Measurements from ENCODE around the gene DDX52. TPM values are rescaled to one million over a fixed set of nuclear protein-coding genes. Genes with fewer than 3 reads are reported as not detected.
"Not testable (repeated sequence)": the region's sequence is repeated elsewhere in the genome, so short reads cannot be mapped to it uniquely, and the experiment has no call there.

DDX52 gene
- total RNA-seq, 3 donors from 2014 or later (not counting 1 experiment from before 2014, with no cell fraction given): 39.1 to 47.5 (median 41.9) TPM

DNA sequence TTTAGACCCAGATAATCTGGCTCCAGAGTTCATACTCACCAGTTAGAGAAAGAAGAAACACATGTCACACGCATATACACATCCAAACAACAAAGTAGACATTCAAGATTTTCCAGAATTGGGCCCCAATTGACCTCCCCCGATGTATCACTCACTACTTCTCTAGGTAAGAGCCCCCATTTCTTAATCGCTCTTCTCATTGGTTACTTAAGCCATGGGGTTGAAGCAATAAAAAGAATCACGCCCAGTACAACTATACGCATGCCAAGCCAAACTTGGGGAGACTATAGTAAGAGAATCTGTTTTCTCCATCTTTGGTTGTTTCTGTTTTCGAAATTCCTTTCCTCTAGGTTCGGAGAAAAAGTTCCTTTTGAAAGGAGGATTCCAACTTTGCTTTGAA, 565 bp downstream of the DDX52 start:
- peak overlapping the region; percentile 75 for H3K27ac ChIP-seq (ENCODE audit: low read length)
- Mint-ChIP-seq H3K27ac (peak overlapping the region; percentile 89 to 90), H3K36me3 (peaks cover 7% of the 10 kb centered on the region), H3K27me3 (ENCODE audit: low read depth in 2 of 2) (peaks cover 17 to 23% of the 10 kb centered on the region in 2 donors), H3K9me3 (no peaks in the 10 kb centered on the region), H3K4me3 (peak overlapping the region; percentile 96), H3K4me1 (peaks cover 35% of the 10 kb centered on the region in 2 donors)
- DNase-seq (peak in 1 of 2 donors; percentile 34), ATAC-seq (no peak)
- peaks cover 11% of the 10 kb centered on the region for H3K36me3 ChIP-seq (ENCODE audit: control insufficient read depth, insufficient read depth, low read length)
- intact Hi-C loops (cut with micrococcal nuclease): loop anchor here (2.0 kb wide), 1 partner anchor 34 kb away; the partner anchor contains the start of gene SYNRG
- H3K4me3 ChIP-seq (ENCODE audit: low read length): peak overlapping the region; percentile 100
- H3K27me3 ChIP-seq (ENCODE audit: control insufficient read depth, insufficient read depth, low read length): peaks cover 4% of the 10 kb centered on the region
- no peaks in the 10 kb centered on the region for H3K9me3 ChIP-seq (ENCODE audit: control insufficient read depth, insufficient read depth, low read length)
- H3K4me1 ChIP-seq (ENCODE audit: control insufficient read depth, insufficient read depth, low read length): peaks cover 6% of the 10 kb centered on the region
- 1% methylated on average over 5 of the region's 7 CpGs for WGBS (ENCODE audit: insufficient coverage)
- no peak for TF ChIP-seq CTCF (IDR thresholded peaks at IDR 0.05)

DNA sequence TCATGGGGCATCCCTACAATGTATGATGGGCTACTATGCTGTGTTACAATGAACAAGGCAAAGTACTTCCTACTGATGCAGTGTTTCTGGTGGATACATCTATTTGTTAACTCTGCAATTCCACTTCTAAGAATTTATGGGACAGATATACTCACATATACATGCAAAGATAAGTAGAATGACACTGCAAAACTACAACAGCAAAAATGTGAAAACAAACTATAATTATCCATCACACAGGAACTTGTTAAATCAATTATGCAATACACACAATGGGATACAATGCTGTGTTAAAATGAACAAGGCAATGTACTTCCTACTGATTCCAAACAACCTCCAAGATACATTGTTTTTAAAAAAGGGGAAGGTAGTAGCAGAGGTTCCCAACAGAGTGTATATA, 3.2 kb downstream of the DDX52 start:
- TF ChIP-seq CTCF (IDR thresholded peaks at IDR 0.05): no peak
- H3K27ac ChIP-seq (ENCODE audit: low read length): no peak overlapping the region
- no peak overlapping the region for H3K4me3 ChIP-seq (ENCODE audit: low read length)
- H3K9me3 Mint-ChIP-seq: no peaks in the 10 kb centered on the region
- H3K36me3 ChIP-seq (ENCODE audit: control insufficient read depth, insufficient read depth, low read length): peaks cover 25% of the 10 kb centered on the region
- intact Hi-C loops (cut with micrococcal nuclease): no loop called here
- H3K27me3 ChIP-seq (ENCODE audit: control insufficient read depth, insufficient read depth, low read length): peaks cover 2% of the 10 kb centered on the region
- H3K36me3 Mint-ChIP-seq: peaks cover 17% of the 10 kb centered on the region
- H3K9me3 ChIP-seq (ENCODE audit: control insufficient read depth, insufficient read depth, low read length): no peaks in the 10 kb centered on the region
- H3K27ac Mint-ChIP-seq: no peak overlapping the region
- H3K27me3 Mint-ChIP-seq (ENCODE audit: low read depth in 2 of 2): peaks cover 7 to 9% of the 10 kb centered on the region in 2 donors
- no peak for ATAC-seq
- peaks cover 35% of the 10 kb centered on the region in 2 donors for H3K4me1 Mint-ChIP-seq
- H3K4me3 Mint-ChIP-seq: no peak overlapping the region
- no peak for DNase-seq
- H3K4me1 ChIP-seq (ENCODE audit: control insufficient read depth, insufficient read depth, low read length): peaks cover 6% of the 10 kb centered on the region

- ATAC-seq (no peak), DNase-seq (no peak)
- Mint-ChIP-seq H3K4me3 (no peak overlapping the region), H3K9me3 (no peaks in the 10 kb centered on the region), H3K4me1 (peaks cover 24 to 26% of the 10 kb centered on the region in 2 donors), H3K36me3 (peaks cover 17% of the 10 kb centered on the region), H3K27ac (no peak overlapping the region), H3K27me3 (ENCODE audit: low read depth in 2 of 2) (no peaks in the 10 kb centered on the region)
- peaks cover 28% of the 10 kb centered on the region for H3K36me3 ChIP-seq (ENCODE audit: control insufficient read depth, insufficient read depth, low read length)
- H3K4me1 ChIP-seq (ENCODE audit: control insufficient read depth, insufficient read depth, low read length): no peaks in the 10 kb centered on the region
- no peak for TF ChIP-seq CTCF (IDR thresholded peaks at IDR 0.05)
- no peak overlapping the region for H3K27ac ChIP-seq (ENCODE audit: low read length)
- H3K27me3 ChIP-seq (ENCODE audit: control insufficient read depth, insufficient read depth, low read length): no peaks in the 10 kb centered on the region
- H3K9me3 ChIP-seq (ENCODE audit: control insufficient read depth, insufficient read depth, low read length): no peaks in the 10 kb centered on the region
- intact Hi-C loops (cut with micrococcal nuclease): no loop called here
- H3K4me3 ChIP-seq (ENCODE audit: low read length): no peak overlapping the region
These were observed 5.3 kb downstream of the DDX52 start for GRCh38 chr17:37637956-37638355.

GRCh38 chr17:37616430-37616829, 26.8 kb downstream of the DDX52 start:
- intact Hi-C loops (cut with micrococcal nuclease); H3K27me3 ChIP-seq (ENCODE audit: control insufficient read depth, insufficient read depth, low read length); H3K4me1 Mint-ChIP-seq; H3K27ac ChIP-seq (ENCODE audit: low read length); H3K4me1 ChIP-seq (ENCODE audit: control insufficient read depth, insufficient read depth, low read length); DNase-seq; H3K4me3 Mint-ChIP-seq; H3K36me3 Mint-ChIP-seq; H3K9me3 Mint-ChIP-seq; H3K27ac Mint-ChIP-seq; ATAC-seq; H3K9me3 ChIP-seq (ENCODE audit: control insufficient read depth, insufficient read depth, low read length); H3K27me3 Mint-ChIP-seq (ENCODE audit: low read depth in 2 of 2); H3K4me3 ChIP-seq (ENCODE audit: low read length): not testable (repeated sequence)
- WGBS (ENCODE audit: insufficient coverage): 100% methylated on average over 6 of the region's 6 CpGs
- peaks cover 72% of the 10 kb centered on the region for H3K36me3 ChIP-seq (ENCODE audit: control insufficient read depth, insufficient read depth, low read length)

All from natural killer cell (primary cell).